GM13977 (cell line): ENCODE measurements around the gene EXOC4.

Experiments
- DNase-seq: peaks from one replicate; pipeline ENCODE4 v3.0.0; 2012; ENCODE audit warnings: low spot score
- CTCF ChIP-seq: IDR thresholded peaks from 2 replicates; pipeline ENCODE4 v1.5.1; 2012; ENCODE audit warnings: mild to moderate bottlenecking, control low read depth; ENCODE audit not compliant: insufficient read depth; ENCODE audit errors: extremely low read depth, missing control alignments
- in situ Hi-C: fragments of 300-500 bp; cut with MboI; formaldehyde crosslinking; loops from one replicate; pipeline ENCODE4 v1.12.0; 2022; ENCODE audit warnings: low sequenced_read_pairs, low pct_unique_long_range_greater_than_20kb, mixed read lengths, inconsistent platforms; ENCODE audit not compliant: unreplicated experiment

The EXOC4 gene

DNA sequence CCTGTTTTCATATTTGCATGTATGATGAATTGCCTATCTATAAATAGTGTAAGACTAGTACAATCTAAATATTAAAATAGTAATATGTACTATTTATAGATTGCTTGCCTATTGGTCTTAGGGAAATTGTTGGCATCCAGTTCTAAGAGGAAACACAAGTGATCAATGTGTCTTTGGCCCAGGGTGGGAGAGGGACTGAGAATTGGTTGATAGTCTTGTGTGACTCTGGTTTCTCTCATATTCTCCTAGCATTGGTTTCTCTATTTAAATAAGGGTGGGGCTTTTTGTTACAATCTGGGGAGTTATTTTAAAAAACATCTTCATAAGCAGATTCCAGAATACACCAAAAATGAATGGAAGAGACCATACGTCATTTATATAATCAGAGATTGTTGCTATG is 250.1 kb downstream of the EXOC4 start:
- DNase-seq, result no peak
- no peak for TF ChIP-seq CTCF
- in situ Hi-C loops, result no loop called here

DNA sequence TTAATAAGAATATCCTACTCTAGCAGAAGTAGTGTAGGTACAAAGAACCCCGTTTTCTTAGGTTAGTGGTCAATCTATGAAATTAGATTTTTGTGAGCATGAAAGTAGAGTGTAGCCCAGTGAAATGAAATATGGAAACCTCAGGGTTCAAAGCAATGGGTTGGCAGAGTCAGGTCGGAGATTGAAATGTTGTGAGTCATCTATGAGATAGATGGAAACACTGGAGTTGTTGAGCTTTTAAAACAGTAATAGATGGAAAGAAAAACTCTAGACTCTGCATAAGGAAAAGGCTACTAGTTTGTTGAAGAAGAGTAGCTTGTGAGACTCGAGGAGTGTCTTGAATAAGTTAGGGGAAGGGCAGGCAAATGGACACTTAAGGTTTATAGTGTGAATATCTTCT is 251.9 kb downstream of the EXOC4 start:
- no peak for TF ChIP-seq CTCF
- in situ Hi-C loops, result no loop called here
- DNase-seq, result no peak

DNA sequence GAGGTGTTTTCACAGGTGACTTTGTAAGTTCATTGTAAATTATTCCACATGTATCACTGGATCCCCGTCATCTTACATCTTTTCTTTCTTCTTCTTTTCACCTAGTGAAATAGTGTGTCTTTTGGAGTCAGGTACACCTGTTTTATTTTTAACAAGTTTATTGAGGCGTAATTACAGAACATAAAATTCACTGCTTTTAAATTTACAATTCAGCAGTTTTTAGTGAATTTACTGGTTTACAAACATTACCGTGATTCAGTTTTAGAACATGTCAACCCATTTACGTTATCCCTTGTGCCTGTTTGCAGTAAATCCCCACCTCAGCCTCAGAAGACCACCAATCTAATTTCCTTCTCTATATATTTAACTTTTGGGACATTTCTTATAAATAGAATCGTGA is 256.9 kb downstream of the EXOC4 start:
- in situ Hi-C loops, result no loop called here
- DNase-seq, result no peak
- no peak for TF ChIP-seq CTCF

GRCh38 chr7:133510326-133511055 is 257.6 kb downstream of the EXOC4 start:
- no peak for TF ChIP-seq CTCF
- DNase-seq, result no peak
- in situ Hi-C loops, result no loop called here

- TF ChIP-seq CTCF, result no peak
- DNase-seq, result no peak
- in situ Hi-C loops, result no loop called here
Measured at GRCh38 chr7:133511252-133511651, 258.4 kb downstream of the EXOC4 start.

DNA sequence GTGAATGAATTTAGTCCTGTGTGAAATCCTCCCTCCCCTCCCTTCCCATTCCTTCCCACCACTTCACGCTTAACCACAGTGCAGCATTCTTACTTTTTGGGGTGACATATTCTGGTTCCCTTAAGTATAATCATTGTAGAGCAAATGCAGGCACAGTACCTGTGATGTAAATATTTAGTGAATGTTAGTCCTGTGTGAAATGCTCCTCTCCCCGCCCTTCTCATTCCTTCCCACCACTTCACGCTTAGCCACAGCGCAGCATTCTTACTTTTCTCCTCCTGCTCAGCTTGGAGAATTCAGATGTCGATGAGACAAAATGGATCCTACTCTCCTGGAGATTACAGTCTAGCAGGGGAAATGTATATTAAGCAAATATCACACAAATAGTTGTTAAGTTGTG is 258.8 kb downstream of the EXOC4 start:
- TF ChIP-seq CTCF, result no peak
- in situ Hi-C loops, result no loop called here

More for the DNA sequence above, 258.8 kb downstream of the EXOC4 start:
- no peak for DNase-seq
